Regular cardiac myocyte (primary cell): ENCODE measurements around the gene TMBIM6. TPM values are rescaled to one million over a fixed set of nuclear protein-coding genes. Genes with fewer than 3 reads are reported as not detected.

Source experiments
- total RNA-seq: library from RNA; depleted of rRNA; stranded (reverse); fragments of >200 nt; gene quantifications from 2 replicates; pipeline ENCODE4 v1.2.3, GENCODE V29; 2014

Gene TMBIM6, protein sequence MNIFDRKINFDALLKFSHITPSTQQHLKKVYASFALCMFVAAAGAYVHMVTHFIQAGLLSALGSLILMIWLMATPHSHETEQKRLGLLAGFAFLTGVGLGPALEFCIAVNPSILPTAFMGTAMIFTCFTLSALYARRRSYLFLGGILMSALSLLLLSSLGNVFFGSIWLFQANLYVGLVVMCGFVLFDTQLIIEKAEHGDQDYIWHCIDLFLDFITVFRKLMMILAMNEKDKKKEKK
- total RNA-seq = 353 and 437 TPM in 2 replicates

GRCh38 chr12:49740930-49741881 is at the start of gene TMBIM6:
Gene TMBIM6, plus strand, starts transcription at chr12:49741557. Its CDS starts 10,937 bp downstream, at chr12:49752494.

GRCh38 chr12:49707128-49707811 is 34.1 kb upstream of the TMBIM6 start, which contains the start of gene FMNL3:
Gene FMNL3, minus strand, starts transcription at chr12:49707405. Its CDS starts 225 bp downstream, at chr12:49707180.

Other genes with a start within 250 kb of the TMBIM6 start
- gene KCNH3, start 202.5 kb upstream of the TMBIM6 start, total RNA-seq = under 0.01 and 0.28 TPM in 2 replicates
- 30.2 and 61.3 TPM in 2 replicates for gene MCRS1, start 173.4 kb upstream of the TMBIM6 start, total RNA-seq
- 0.19 and 0.28 TPM in 2 replicates for gene FAM186B, start 135.9 kb upstream of the TMBIM6 start, total RNA-seq
- gene PRPF40B, start 118.0 kb upstream of the TMBIM6 start, total RNA-seq = 8.4 and 10.4 TPM in 2 replicates
- 33.5 and 48.5 TPM in 2 replicates for gene FMNL3, start 34.2 kb upstream of the TMBIM6 start, total RNA-seq
- gene NCKAP5L, start 86.9 kb downstream of the TMBIM6 start, total RNA-seq = 11.5 and 12.7 TPM in 2 replicates
- 4.2 and 5.1 TPM in 2 replicates for gene BCDIN3D, start 101.5 kb downstream of the TMBIM6 start, total RNA-seq
- 0.77 and 1.7 TPM in 2 replicates for gene FAIM2, start 162.3 kb downstream of the TMBIM6 start, total RNA-seq
- not detected in 2 replicates for gene AQP2, start 209.2 kb downstream of the TMBIM6 start, total RNA-seq
- 0.19 TPM in 1 of 2 replicates, not detected in the other for gene AQP5, start 220.3 kb downstream of the TMBIM6 start, total RNA-seq
- under 0.01 TPM in 1 of 2 replicates, not detected in the other for gene AQP6, start 231.4 kb downstream of the TMBIM6 start, total RNA-seq